Gastrocnemius medialis (tissue), 4 donors: ENCODE measurements around the gene ATG5. TPM values are rescaled to one million over a fixed set of nuclear protein-coding genes. Genes with fewer than 3 reads are reported as not detected.

Source experiments
- ATAC-seq, 2 donors: fragments of 150-250 bp; one replicate each; pipeline ENCODE4 v1.9.1; 2016
- DNase-seq, 2 donors: peaks; one replicate each; pipeline ENCODE4 v3.0.0-alpha.2; 2019
- H3K27ac ChIP-seq, 4 donors: fragments of 200-600 bp; sonication (generic); 1 replicate in 1 of 4; 2 replicates in 3 of 4; pipeline ENCODE4 v1.5.1; 2016 to 2018; ENCODE audit warnings: mild to moderate bottlenecking in 2 of 4, moderate library complexity in 1 of 4
- H3K27me3 ChIP-seq, 3 donors: fragments of 200-600 bp; sonication (generic) in 2 of 3; 1 replicate in 1 of 3; 2 replicates in 2 of 3; pipeline versions ENCODE4 v1.5.1 to v1.6.0; 2016 to 2019; ENCODE audit warnings: mild to moderate bottlenecking in 1 of 3, moderate library complexity in 1 of 3
- H3K36me3 ChIP-seq, 2 donors: fragments of 200-600 bp; sonication (generic) in 1 of 2; one replicate each; pipeline ENCODE4 v1.5.1; 2017 to 2018
- H3K4me1 ChIP-seq, 2 donors: fragments of 200-600 bp; sonication (generic) in 1 of 2; one replicate each; pipeline ENCODE4 v1.5.1; 2016 to 2017; ENCODE audit warnings: mild to moderate bottlenecking in 2 of 2
- H3K4me3 ChIP-seq, 4 donors: fragments of 200-600 bp; sonication (generic) in 3 of 4; 1 replicate in 1 of 4; 2 replicates in 3 of 4; pipeline ENCODE4 v1.5.1; 2016 to 2019; ENCODE audit warnings: mild to moderate bottlenecking in 2 of 4
- H3K9me3 ChIP-seq, 3 donors: fragments of 200-600 bp; sonication (generic) in 2 of 3; 1 replicate in 1 of 3; 2 replicates in 2 of 3; pipeline ENCODE4 v1.5.1; 2016 to 2019
- POLR2A ChIP-seq, 2 donors: fragments of 450-650 bp; IDR thresholded peaks; one replicate each; pipeline ENCODE4 v1.6.1; 2017; ENCODE audit warnings: antibody characterized with exemption in 2 of 2, mild to moderate bottlenecking in 2 of 2, moderate library complexity in 2 of 2
- in situ Hi-C, 4 donors: fragments of 200-750 bp; cut with MboI; loops; one replicate each; pipeline versions ENCODE4 v1.15.0 to v1.8.0; 2017; ENCODE audit warnings: low sequenced_read_pairs in 4 of 4
- intact Hi-C: fragments of 100-400 bp; cut with DNase I; formaldehyde crosslinking; loops from one replicate; pipeline ENCODE4 v1.15.1; 2023; ENCODE audit warnings: low total_unique reads
- total RNA-seq, 4 donors: library from RNA; depleted of rRNA; stranded (reverse); fragments of >200 nt; gene quantifications; one replicate each; pipeline versions ENCODE4 v1.1.0 to v1.2.3, GENCODE V29; 2016
- TF ChIP-seq, protein P1 (sequence below), 5 experiments: fragments of 450-650 bp in 3 of 5; fragments of 200-600 bp in 2 of 5; sonication (generic) in 2 of 5; IDR thresholded peaks in 4 of 5; conservative IDR thresholded peaks in 1 of 5; 1 replicate in 4 of 5; 2 replicates in 1 of 5; pipeline ENCODE4 v1.5.1; 2016 to 2019; ENCODE audit warnings: antibody characterized with exemption in 5 of 5, mild to moderate bottlenecking in 3 of 5, moderate library complexity in 3 of 5

The ATG5 gene
- total RNA-seq, 4 donors from 2014 or later, result 18.9 to 22.3 (median 20.1) TPM

DNA sequence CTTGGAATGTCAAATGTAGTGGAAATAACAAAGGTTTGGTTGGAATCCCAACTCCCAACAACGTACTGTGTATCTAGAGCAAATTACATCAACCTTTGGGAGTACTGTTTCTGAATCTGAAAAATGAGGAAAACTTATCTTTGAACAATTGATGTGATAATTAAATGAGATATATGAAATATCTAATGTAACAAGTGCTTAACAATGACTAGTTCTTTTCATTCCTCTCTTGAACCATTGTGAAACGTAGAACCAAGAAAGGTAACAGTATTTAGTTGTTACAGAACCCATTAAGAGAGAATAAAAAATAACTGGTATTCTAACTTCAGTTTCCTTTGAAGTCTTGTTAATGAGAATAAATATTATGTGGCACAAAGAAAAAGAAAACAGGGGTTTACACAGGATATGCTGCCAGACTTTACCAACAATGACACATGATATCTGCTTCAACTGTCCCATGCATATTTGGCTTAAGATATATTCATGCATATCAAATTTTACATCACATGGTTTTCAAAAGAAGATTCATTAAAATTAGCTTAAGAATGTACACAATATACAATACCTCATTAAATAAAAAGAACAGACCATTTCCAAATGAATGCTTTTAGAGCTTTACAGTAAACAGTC, 111.8 kb downstream of the ATG5 start:
- in situ Hi-C loops, result no loop called here
- no peak for TF ChIP-seq POLR2A (IDR thresholded peaks at IDR 0.05)
- TF ChIP-seq, protein P1, sequence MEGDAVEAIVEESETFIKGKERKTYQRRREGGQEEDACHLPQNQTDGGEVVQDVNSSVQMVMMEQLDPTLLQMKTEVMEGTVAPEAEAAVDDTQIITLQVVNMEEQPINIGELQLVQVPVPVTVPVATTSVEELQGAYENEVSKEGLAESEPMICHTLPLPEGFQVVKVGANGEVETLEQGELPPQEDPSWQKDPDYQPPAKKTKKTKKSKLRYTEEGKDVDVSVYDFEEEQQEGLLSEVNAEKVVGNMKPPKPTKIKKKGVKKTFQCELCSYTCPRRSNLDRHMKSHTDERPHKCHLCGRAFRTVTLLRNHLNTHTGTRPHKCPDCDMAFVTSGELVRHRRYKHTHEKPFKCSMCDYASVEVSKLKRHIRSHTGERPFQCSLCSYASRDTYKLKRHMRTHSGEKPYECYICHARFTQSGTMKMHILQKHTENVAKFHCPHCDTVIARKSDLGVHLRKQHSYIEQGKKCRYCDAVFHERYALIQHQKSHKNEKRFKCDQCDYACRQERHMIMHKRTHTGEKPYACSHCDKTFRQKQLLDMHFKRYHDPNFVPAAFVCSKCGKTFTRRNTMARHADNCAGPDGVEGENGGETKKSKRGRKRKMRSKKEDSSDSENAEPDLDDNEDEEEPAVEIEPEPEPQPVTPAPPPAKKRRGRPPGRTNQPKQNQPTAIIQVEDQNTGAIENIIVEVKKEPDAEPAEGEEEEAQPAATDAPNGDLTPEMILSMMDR (IDR thresholded peaks at IDR 0.05 in 4 of 5, conservative IDR thresholded peaks at IDR 0.05 in 1 of 5), result no peak
- Histone ChIP-seq H3K36me3 (no peaks in the 10 kb centered on the region), H3K9me3 (no peaks in the 10 kb centered on the region), H3K27ac (no peak overlapping the region), H3K4me1 (peaks cover 19 to 21% of the 10 kb centered on the region in 2 donors), H3K4me3 (no peak overlapping the region), H3K27me3 (no peaks in the 10 kb centered on the region)
- intact Hi-C loops, result no loop called here
- ATAC-seq (no peak), DNase-seq (no peak)

DNA sequence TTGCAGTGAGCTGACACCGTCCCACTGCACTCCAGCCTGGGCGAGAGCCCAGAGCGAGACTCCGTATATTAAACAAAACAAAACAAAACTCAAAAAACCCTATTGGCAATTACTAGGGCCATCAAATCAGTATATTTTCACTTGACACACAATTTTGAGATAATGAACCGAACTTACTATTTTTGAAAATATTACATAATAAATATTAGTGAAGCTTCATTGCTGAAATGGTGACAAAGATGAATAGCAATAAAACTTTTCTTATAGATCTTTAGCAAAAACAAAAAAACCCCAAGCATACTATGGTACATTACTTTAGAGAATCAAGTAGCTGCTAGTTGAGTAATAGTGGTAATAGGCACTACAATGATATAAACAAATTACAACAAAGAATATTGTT, 113.0 kb downstream of the ATG5 start:
- in situ Hi-C loops, result no loop called here
- intact Hi-C loops, result no loop called here

DNA sequence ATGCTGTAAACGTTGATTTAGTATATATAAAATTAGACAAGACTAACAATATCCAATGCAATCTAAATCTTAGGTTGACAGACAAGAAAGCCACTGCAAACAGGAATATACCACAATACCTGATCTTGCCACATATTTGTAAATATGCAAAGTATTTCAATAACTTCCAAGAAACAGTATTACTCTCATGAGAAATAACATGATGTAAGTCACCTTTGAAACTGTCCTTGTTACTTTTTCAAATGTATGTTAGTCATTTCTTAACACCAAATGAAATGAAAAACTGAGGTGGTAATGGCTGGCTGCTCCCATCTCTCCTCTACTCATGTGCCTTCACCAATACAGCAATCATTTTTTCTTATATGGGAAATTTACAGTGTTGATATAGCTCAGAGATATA, 118.7 kb downstream of the ATG5 start:
- no peak for DNase-seq
- intact Hi-C loops, result no loop called here
- Histone ChIP-seq H3K27me3 (no peaks in the 10 kb centered on the region), H3K9me3 (no peaks in the 10 kb centered on the region), H3K27ac (no peak overlapping the region), H3K36me3 (no peaks in the 10 kb centered on the region), H3K4me1 (no peaks in the 10 kb centered on the region), H3K4me3 (no peak overlapping the region)
- TF ChIP-seq POLR2A (IDR thresholded peaks at IDR 0.05), result no peak
- TF ChIP-seq, protein P1 (IDR thresholded peaks at IDR 0.05 in 4 of 5, conservative IDR thresholded peaks at IDR 0.05 in 1 of 5), result no peak
- ATAC-seq, result no peak
- in situ Hi-C loops, result no loop called here

More for the DNA sequence above, 113.0 kb downstream of the ATG5 start:
- TF ChIP-seq, protein P1 (IDR thresholded peaks at IDR 0.05 in 4 of 5, conservative IDR thresholded peaks at IDR 0.05 in 1 of 5), result no peak
- TF ChIP-seq POLR2A (IDR thresholded peaks at IDR 0.05), result no peak
- Histone ChIP-seq H3K4me3 (no peak overlapping the region), H3K9me3 (no peaks in the 10 kb centered on the region), H3K27me3 (no peaks in the 10 kb centered on the region), H3K36me3 (no peaks in the 10 kb centered on the region), H3K4me1 (peaks cover 19 to 21% of the 10 kb centered on the region in 2 donors), H3K27ac (no peak overlapping the region)
- DNase-seq, result no peak
- ATAC-seq, result no peak

DNA sequence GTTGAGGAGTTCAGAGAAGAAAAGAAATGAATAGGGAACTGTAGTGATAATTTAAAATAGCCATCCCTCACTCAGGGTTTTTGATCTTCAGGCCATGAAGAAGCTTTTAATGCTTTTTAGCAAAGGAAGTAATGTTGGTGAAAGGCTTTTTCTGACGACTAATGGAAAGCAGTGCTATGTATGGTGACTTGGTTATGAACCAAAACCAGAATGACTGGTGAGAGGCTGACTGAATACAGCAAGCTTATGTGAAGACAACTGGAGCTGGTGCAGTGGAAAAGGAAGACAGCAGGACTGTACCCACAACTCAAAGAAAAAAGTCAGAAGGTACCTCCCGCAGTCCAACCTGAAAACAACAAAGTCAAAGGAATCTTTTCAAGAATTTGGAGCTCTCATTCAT, 120.6 kb downstream of the ATG5 start:
- Histone ChIP-seq H3K4me3 (no peak overlapping the region), H3K9me3 (no peaks in the 10 kb centered on the region), H3K27me3 (no peaks in the 10 kb centered on the region), H3K4me1 (no peaks in the 10 kb centered on the region), H3K36me3 (peaks cover 0 to 9% of the 10 kb centered on the region in 2 donors), H3K27ac (no peak overlapping the region)
- in situ Hi-C loops, result no loop called here
- intact Hi-C loops, result no loop called here
- TF ChIP-seq, protein P1 (IDR thresholded peaks at IDR 0.05 in 4 of 5, conservative IDR thresholded peaks at IDR 0.05 in 1 of 5), result no peak
- no peak for TF ChIP-seq POLR2A (IDR thresholded peaks at IDR 0.05)
- no peak for DNase-seq
- ATAC-seq, result no peak

DNA sequence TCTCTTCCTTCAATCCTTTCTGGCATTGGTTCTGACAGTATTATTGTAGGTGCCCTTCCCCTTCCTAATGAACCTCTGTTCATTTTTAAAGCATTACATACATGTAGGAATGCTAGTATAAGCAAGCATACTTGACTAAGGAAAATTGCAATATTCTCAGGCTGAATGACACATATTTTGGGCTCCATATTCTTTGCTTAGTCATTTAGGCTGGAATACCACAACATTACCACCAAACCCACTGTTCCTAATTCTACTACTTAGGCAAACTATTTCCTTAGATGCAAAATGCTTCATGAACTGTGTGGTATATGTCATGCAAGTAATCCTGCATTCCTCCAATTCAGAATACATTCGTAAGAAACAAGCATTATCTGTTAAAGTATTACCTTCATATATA, 125.6 kb downstream of the ATG5 start:
- H3K4me3 ChIP-seq, result no peak overlapping the region
- no peaks in the 10 kb centered on the region for H3K4me1 ChIP-seq
- in situ Hi-C loops, result no loop called here
- DNase-seq (no peak), ATAC-seq (no peak)
- intact Hi-C loops, result no loop called here
- no peaks in the 10 kb centered on the region for H3K9me3 ChIP-seq
- TF ChIP-seq, protein P1 (IDR thresholded peaks at IDR 0.05 in 4 of 5, conservative IDR thresholded peaks at IDR 0.05 in 1 of 5), result no peak
- TF ChIP-seq POLR2A (IDR thresholded peaks at IDR 0.05), result no peak
- no peak overlapping the region for H3K27ac ChIP-seq
- peaks cover 0 to 9% of the 10 kb centered on the region in 2 donors for H3K36me3 ChIP-seq
- H3K27me3 ChIP-seq, result no peaks in the 10 kb centered on the region
